HepG2 (cell line): ENCODE data around the gene COQ9. TPM values are rescaled to one million over a fixed set of nuclear protein-coding genes. Genes with fewer than 3 reads are reported as not detected.

Experiments used
- ARID4A ChIP-seq: sonication (generic); formaldehyde crosslinking; IDR thresholded peaks from 2 replicates; pipeline ENCODE4 v1.5.0; 2020; ENCODE audit warnings: mild to moderate bottlenecking, missing genetic modification reagents, borderline replicate concordance
- HMGXB3 ChIP-seq: sonication (generic); formaldehyde crosslinking; IDR thresholded peaks from 2 replicates; pipeline ENCODE4 v1.4.0; 2020; ENCODE audit warnings: missing genetic modification reagents, borderline replicate concordance
- HOXA3 ChIP-seq: sonication (generic); formaldehyde crosslinking; IDR thresholded peaks from 2 replicates; pipeline ENCODE4 v1.5.0; 2020; ENCODE audit warnings: missing genetic modification reagents
- KLF12 ChIP-seq: sonication (generic); formaldehyde crosslinking; IDR thresholded peaks from 2 replicates; pipeline ENCODE4 v1.4.0; 2020; ENCODE audit warnings: missing genetic modification reagents, borderline replicate concordance
- MXD3 ChIP-seq: IDR thresholded peaks from 2 replicates; pipeline ENCODE4 v1.6.1; 2016; ENCODE audit warnings: mild to moderate bottlenecking, missing biosample characterization, missing genetic modification reagents
- PATZ1 ChIP-seq: sonication (generic); formaldehyde crosslinking; IDR thresholded peaks from 2 replicates; pipeline ENCODE4 v1.4.0; 2020; ENCODE audit warnings: missing genetic modification reagents
- SP5 ChIP-seq: IDR thresholded peaks from 2 replicates; pipeline ENCODE4 v1.6.1; 2016; ENCODE audit warnings: low read depth, borderline replicate concordance
- XRCC5 ChIP-seq: fragments of 200-400 bp; formaldehyde crosslinking; optimal IDR thresholded peaks from 2 replicates; pipeline ENCODE3; 2017; ENCODE audit warnings: mild to moderate bottlenecking, low read length
- ZBTB2 ChIP-seq: sonication (generic); formaldehyde crosslinking; IDR thresholded peaks from 2 replicates; pipeline ENCODE4 v1.8.0; 2022; ENCODE audit warnings: low read depth, missing genetic modification reagents
- ZBTB26 ChIP-seq: IDR thresholded peaks from 2 replicates; pipeline ENCODE4 v1.6.1; 2016; ENCODE audit warnings: missing compliant biosample characterization, missing genetic modification reagents, borderline replicate concordance
- ZIK1 ChIP-seq: sonication (generic); formaldehyde crosslinking; IDR thresholded peaks from 2 replicates; pipeline ENCODE4 v1.5.0; 2020; ENCODE audit warnings: mild to moderate bottlenecking, low read depth, missing genetic modification reagents, borderline replicate concordance
- ZNF253 ChIP-seq: sonication (generic); formaldehyde crosslinking; IDR thresholded peaks from 2 replicates; pipeline ENCODE4 v1.8.0; 2022; ENCODE audit warnings: mild to moderate bottlenecking, missing genetic modification reagents, borderline replicate concordance
- ZNF264 ChIP-seq: sonication (generic); formaldehyde crosslinking; IDR thresholded peaks from 2 replicates; pipeline ENCODE4 v1.4.0; 2020; ENCODE audit warnings: missing genetic modification reagents
- polyA plus RNA-seq, 8 experiments: library from polyadenylated mRNA; depleted of rRNA in 3 of 8; stranded (reverse) in 7 of 8; unstranded in 1 of 8; fragments of >200 nt; fragmentation: Illumina TruSeq in 4 of 8; extraction: Trizol in 4 of 8; gene quantifications; 2 replicates each; pipeline versions ENCODE4 v1.2.1 to v1.2.3, GENCODE V29; 2011 to 2016; ENCODE audit warnings: low read depth in 4 of 8, missing spikeins in 1 of 8, mixed read lengths in 1 of 8; ENCODE audit not compliant: insufficient read depth in 1 of 8
- total RNA-seq, 5 experiments: library from RNA; depleted of rRNA; stranded (reverse); fragments of >200 nt; fragmentation: Illumina TruSeq; extraction: Trizol; gene quantifications; 2 replicates each; pipeline ENCODE4 v1.2.3, GENCODE V29; 2016; ENCODE audit warnings: low read depth in 1 of 5

COQ9 gene
- total and polyA plus RNA-seq, 2 of the 13 experiments (the other 11 are each of a cell fraction or from before 2014, with no cell fraction given) = 57.5 to 108 TPM

GRCh38 chr16:57479205-57479975 lies 32.1 kb downstream of the COQ9 start (continued):
- TF ChIP-seq HMGXB3 (CRISPR knock-in tag) (no peak), ARID4A (CRISPR knock-in tag) (peak; percentile 26; the same call in 1 of the 2 replicates), MXD3 (CRISPR knock-in tag) (no peak), ZIK1 (0 out of 2 replicates have a peak, but pooled peaks have one; percentile 49), KLF12 (no peak), HOXA3 (0 out of 2 replicates have a peak, but pooled peaks have one; percentile 17), ZBTB2 (CRISPR knock-in tag) (0 out of 2 replicates have a peak, but pooled peaks have one; percentile 4), SP5 (0 out of 2 replicates have a peak, but pooled peaks have one; percentile 15), ZNF264 (no peak), PATZ1 (peak; percentile 69), XRCC5 (peak; percentile 35), ZBTB26 (CRISPR knock-in tag) (0 out of 2 replicates have a peak, but pooled peaks have one; percentile 20), ZNF253 (CRISPR knock-in tag) (no peak)
